PC-9 (cell line): ENCODE measurements around the gene TFB2M.

Source experiments
- EZH2 ChIP-seq: fragments of 200-600 bp; sonication (generic); IDR thresholded peaks from 2 replicates; pipeline ENCODE4 v1.8.0; 2017; ENCODE audit warnings: antibody characterized with exemption, low read depth
- TF ChIP-seq, protein P1 (sequence below): fragments of 200-600 bp; sonication (generic); conservative IDR thresholded peaks from 2 replicates; pipeline ENCODE4 v1.6.1; 2017; ENCODE audit warnings: mixed run types, antibody characterized with exemption, mild to moderate bottlenecking, moderate library complexity

DNA sequence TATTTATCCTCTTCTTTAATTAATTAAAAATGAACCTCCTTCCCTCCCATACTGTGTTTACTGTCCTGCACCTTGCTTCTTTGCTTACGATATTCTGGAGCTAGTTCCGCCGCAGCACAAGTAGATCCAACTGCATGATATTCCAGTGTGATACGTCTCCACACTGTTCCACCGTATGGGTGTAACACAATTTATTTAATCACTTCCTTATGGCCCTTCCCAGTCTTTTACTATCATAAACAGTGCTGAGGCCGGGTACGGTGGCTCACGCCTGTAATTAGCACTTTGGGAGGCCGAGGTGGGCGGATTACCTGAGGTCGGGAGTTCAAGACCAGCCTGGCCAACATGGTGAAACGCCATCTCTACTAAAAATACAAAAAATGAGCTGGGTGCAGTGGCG is 25.9 kb upstream of the TFB2M start:
- TF ChIP-seq, protein P1, sequence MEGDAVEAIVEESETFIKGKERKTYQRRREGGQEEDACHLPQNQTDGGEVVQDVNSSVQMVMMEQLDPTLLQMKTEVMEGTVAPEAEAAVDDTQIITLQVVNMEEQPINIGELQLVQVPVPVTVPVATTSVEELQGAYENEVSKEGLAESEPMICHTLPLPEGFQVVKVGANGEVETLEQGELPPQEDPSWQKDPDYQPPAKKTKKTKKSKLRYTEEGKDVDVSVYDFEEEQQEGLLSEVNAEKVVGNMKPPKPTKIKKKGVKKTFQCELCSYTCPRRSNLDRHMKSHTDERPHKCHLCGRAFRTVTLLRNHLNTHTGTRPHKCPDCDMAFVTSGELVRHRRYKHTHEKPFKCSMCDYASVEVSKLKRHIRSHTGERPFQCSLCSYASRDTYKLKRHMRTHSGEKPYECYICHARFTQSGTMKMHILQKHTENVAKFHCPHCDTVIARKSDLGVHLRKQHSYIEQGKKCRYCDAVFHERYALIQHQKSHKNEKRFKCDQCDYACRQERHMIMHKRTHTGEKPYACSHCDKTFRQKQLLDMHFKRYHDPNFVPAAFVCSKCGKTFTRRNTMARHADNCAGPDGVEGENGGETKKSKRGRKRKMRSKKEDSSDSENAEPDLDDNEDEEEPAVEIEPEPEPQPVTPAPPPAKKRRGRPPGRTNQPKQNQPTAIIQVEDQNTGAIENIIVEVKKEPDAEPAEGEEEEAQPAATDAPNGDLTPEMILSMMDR: no peak
- TF ChIP-seq EZH2: no peak
